GM23248 (cell line): ENCODE measurements around the gene CCDC127.

Source experiments
- EZH2 ChIP-seq: fragments of 200-600 bp; sonication (generic); IDR thresholded peaks from 2 replicates; pipeline ENCODE4 v1.6.1; 2018; ENCODE audit warnings: antibody characterized with exemption, mild to moderate bottlenecking; ENCODE audit not compliant: insufficient read depth, poor library complexity, severe bottlenecking
- EZH2phosphoT487 ChIP-seq: fragments of 200-600 bp; sonication (generic); IDR thresholded peaks from 2 replicates; pipeline ENCODE4 v1.6.1; 2018; ENCODE audit warnings: antibody characterized with exemption, moderate library complexity, mild to moderate bottlenecking, low read depth; ENCODE audit not compliant: insufficient read depth

GRCh38 chr5:223791-224190 is 5.8 kb upstream of the CCDC127 start:
- TF ChIP-seq EZH2phosphoT487 (no peak), EZH2 (no peak)
